Erythroblast (primary cell): Measurements from ENCODE around the gene PPHLN1.
A peak's percentile ranks its signal among the peaks of the same experiment; 100 is the strongest.
"Not testable (repeated sequence)": the region's sequence is repeated elsewhere in the genome, so short reads cannot be mapped to it uniquely, and the experiment has no call there.

Source experiments
- DNase-seq, 2 experiments: peaks; one replicate each; lab custom pipeline; 2025; lab: John Stamatoyannopoulos, UW
- GATA1 ChIP-seq: IDR thresholded peaks from 2 replicates; pipeline ENCODE4 v1.6.1; 2011; ENCODE audit warnings: low read depth, mild to moderate bottlenecking, control low read depth, low read length, moderate library complexity
- POLR2A ChIP-seq: IDR thresholded peaks from 2 replicates; pipeline ENCODE4 v1.6.1; 2011; ENCODE audit warnings: mild to moderate bottlenecking, low read length

PPHLN1 gene

DNA sequence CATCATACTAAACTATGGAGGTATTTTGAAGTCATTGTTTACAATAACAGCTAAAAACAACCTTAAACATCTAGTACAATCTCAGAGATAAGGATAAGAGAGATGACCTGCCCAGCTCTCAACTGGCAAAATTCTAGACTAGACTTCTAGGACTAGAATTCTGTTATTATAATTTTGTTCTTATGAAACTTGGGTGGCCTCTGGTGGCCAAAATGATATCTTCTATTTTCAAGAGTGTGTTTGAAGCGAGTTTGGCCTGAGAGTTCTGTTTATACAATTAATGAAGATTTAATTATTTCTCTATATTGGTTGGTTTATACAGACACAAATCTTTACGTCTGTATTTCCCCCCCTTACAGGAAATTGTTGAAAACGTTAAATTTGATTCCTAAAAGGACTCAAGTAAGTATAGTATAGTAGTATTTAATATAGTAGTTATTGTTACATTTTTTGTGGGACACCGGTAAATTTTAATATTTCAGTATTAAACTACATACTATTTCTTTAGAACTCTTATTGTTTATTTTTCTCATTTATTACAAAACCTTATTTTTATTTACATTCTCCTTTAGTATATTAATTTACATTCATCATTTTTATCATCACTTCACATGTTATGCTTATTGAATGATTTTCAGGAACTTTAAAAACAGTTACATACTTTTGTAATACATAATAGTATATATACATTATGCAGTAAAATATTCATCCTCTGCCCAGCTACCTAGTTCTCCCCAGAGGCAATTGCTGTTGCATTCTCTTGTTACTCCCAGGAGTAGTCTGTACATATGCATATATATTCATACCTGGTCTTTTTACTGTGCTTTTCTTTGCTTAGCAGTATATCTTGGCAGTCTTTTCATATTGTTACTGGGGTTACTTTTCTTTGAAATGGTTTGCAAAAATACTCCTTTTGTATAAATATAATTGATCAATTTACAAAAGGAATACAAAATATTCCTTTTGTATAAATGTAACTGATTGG, 6.6 kb downstream of the PPHLN1 start:
- peak; percentile 66 to 78 for DNase-seq
- TF ChIP-seq GATA1 = no peak
- TF ChIP-seq POLR2A = no peak

DNA sequence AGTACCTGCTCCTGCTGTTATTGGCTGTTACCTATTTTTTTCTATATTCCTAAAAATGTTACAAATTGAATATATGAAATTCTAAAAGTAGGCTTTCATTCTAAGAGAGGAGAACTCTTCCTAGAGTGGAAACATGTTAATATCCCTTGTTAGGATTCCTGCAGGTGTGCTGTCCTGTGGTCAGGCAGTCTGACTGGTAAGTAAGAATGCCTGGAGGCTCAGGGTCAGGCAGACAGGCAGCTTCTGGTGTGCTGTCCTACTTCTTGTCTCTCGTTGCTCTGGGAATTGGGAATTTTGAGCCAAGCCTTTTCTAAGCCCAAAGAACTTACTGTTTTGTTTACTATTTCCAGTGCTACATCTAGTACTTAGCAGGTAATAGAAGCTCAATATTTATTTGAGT, 10.3 kb downstream of the PPHLN1 start:
- TF ChIP-seq GATA1 (no peak), POLR2A (no peak)
- DNase-seq = no peak

DNA sequence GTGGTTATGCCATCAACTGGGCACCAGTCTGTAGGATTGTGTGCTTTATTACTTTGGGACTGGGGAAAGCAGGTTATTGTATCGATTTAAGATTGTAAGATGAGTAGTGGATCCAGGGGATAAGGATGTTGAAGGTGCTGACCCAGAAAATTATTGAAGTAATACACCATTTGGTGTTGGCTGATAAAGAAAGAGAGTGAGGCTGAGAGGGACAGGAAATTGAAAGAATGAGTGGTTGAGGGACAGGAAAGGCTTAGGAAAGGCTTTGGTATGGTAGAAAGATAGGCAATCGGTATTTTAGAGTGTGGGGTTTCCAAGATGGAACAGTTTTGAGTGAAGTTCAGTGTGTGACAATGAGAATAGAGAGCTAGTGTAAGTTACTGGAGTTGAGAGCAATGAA, 12.3 kb downstream of the PPHLN1 start:
- DNase-seq = peak in 1 of 2 experiments; percentile 7
- TF ChIP-seq POLR2A (no peak), GATA1 (no peak)

DNA sequence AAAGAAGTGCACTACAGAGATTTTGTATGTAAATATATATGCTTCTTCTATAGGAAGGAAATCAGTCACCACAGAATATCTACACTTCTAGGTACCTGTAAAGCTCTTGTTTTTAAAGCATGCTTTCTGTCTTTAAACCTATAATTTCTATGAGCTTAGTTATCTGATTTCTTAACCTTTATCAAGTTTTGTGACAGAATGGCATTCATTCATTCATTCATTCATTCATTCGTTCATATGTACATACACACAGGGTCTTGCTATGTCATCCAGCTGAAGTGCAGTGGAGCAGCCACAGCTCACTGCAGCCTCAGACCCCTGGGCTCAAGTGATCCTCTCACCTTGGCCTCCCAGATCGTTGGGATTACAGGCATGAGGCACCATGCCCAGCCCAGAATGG, 16.1 kb downstream of the PPHLN1 start:
- no peak for DNase-seq
- TF ChIP-seq POLR2A (no peak), GATA1 (no peak)

DNA sequence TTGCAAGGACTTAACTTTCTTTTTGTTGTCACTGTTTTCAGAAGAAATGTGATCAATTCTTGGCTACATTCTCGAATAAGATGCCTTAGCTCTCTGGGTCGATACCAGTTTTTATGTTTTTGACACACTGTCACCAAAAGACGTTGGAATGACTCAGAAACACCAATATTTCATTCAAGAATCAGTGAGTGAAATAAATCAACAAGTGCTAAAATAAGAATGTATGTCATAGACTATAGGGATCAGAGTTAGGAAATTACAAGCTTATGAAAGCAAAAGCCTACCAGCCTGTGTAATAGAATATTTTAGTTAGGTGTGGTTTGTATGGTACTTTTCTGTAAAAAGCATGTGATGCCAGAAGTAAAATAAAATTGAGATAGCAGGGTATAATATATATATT, 17.8 kb downstream of the PPHLN1 start:
- DNase-seq = no peak
- TF ChIP-seq GATA1 (no peak), POLR2A (no peak)

DNA sequence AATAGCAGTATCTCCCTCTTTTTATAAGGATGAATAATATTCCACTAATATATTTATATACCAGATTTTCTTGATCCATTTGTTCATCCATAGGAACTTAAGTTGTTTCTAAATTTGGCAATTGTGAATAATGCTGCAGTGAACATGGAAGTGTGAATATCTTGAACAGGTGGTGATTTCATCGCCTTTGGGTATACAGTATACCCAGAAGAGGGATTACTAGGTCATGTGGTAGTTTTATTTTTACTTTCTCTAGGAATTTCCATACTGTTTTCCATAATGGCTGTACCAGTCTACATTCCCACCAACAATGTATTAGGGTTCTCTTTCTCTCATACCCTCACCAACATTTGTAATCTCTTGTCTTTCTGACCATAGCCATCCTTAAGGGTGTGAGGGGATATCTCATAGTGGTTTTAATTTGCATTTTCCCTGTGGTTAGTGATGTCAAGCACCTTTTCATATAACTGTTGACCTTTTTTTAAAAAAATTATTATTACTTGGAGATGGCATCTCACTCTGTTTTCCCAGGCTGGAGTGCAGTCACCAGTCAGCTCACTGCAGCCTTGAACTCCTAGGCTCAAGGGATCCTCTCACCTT, 20.5 kb downstream of the PPHLN1 start:
- DNase-seq = no peak
- TF ChIP-seq GATA1 (no peak), POLR2A (no peak)

DNA sequence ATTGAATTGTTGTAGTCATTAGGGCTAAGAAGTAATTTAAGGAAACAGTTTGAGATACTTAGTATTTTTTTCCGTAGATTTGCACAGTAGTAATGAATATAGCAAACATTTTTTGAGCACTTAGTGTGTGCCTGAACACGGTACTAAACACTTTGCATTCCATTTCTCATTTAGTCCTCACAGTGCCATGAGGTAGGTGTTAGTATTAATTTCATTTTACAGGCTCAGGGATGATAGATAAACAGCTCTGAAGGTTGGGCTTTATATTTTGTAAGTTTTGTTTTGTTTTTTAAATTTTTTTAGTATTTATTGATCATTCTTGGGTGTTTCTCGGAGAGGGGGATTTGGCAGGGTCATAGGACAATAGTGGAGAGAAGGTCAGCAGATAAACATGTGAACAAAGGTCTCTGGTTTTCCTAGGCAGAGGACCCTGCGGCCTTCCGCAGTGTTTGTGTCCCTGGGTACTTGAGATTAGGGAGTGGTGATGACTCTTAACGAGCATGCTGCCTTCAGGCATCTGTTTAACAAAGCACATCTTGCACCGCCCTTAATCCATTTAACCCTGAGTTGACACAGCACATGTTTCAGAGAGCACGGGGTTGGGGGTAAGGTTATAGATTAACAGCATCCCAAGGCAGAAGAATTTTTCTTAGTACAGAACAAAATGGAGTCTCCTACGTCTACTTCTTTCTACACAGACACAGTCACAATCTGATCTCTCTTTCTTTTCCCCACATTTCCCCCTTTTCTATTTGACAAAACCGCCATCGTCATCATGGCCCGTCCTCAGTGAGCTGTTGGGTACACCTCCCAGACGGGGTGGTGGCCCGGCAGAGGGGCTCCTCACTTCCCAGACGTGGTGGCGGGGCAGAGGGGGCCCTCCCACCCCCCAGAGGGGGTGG, 23.4 kb downstream of the PPHLN1 start:
- not testable (repeated sequence) for DNase-seq

DNA sequence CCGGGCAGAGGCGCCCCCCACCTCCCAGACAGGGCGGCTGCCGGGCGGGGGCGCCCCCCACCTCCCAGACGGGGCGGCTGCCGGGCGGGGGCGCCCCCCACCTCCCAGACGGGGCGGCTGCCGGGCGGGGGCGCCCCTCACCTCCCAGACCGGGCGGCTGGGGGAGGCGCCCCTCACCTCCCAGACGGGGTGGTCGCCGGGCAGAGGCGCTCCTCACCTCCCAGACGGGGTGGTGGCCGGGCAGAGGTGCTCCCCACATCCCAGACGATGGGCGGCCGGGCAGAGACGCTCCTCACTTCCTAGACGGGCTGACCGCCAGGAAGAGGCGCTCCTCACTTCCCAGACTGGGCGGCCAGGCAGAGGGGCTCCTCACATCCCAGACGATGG, 24.0 kb downstream of the PPHLN1 start:
- not testable (repeated sequence) for DNase-seq

DNA sequence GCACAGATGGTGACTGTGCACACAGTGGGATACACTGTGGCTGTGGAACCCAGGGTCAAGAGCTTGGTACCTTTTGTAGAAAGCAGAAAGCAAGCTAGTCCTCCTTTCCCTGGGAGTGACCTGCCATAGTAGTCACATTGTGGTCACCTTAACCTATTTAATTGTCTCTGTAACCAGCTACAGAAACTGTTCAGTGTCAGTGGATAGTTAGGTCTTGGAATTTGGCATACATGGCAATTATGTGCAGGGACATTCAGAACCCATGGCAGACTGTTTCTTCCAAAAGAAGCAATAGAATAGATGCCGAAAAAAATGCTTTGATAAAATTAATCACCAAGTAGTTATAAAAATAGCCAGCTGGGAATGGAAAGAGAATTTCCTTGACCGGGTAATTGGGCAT, 30.4 kb downstream of the PPHLN1 start:
- TF ChIP-seq POLR2A (no peak), GATA1 (no peak)
- DNase-seq = no peak

DNA sequence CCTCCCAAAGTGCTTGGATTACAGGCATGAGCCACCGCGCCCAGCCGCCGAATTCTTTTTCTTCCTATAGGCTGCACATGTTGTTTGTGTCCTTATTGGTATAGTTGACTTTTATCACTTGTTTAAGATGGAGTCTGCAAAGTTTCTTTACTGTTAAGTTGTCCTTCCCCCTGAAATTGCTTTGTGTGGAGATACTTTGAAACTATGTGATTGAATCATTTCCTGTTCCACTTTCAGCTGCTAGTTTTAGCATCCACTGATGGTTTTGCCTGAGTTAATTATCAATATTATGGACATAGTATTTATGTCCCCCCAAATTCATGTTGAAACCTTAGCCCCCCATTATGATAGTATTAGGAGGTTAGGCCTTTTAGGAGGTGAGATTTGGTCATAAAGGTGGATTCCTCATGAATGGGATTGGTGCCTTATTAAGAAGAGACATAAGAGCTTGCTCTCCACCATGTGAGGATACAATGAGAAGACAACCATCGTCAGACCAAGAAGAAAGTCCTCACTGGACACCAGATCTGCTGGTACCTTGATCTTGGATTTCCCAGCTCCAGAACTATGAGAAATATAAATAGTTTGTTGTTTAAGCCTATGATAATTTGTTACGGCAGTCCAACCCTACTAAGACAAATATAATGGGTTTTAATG, 34.9 kb downstream of the PPHLN1 start:
- TF ChIP-seq POLR2A = no peak
- no peak for TF ChIP-seq GATA1
- no peak for DNase-seq

DNA sequence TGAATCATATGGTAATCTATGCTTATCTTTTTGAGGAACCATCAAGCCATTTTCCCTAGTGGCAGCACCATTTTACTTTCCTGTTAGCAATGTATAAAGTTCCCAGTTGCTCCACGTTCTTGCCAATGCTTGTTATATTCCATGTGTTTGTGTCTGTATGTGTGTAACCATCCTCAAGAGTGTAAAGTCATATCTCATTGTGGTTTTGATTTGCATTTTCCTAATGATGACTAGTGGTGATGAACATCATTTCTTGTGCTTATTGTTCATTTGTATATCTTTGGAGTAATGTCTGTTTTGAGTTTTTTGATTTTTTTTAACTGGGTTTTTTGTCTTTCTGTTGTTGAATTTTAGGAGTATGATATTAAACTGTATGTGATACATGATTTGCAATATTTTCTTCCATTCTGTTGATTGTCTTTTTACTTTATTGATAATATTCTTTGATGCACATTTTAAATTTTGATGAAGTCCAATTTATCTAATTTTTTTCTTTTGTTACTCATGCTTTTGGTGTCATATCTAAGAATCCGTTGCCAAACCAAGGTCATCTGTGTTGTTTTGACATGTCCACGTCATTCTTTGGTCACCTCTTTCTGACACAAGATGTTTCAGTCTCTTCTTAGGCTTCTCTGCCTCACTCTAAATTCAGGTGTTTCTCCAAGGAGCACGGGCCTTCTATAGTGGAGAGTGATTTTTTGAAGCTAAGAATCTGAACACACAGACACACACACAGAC, 36.1 kb downstream of the PPHLN1 start:
- TF ChIP-seq POLR2A = no peak
- no peak for TF ChIP-seq GATA1
- no peak for DNase-seq

DNA sequence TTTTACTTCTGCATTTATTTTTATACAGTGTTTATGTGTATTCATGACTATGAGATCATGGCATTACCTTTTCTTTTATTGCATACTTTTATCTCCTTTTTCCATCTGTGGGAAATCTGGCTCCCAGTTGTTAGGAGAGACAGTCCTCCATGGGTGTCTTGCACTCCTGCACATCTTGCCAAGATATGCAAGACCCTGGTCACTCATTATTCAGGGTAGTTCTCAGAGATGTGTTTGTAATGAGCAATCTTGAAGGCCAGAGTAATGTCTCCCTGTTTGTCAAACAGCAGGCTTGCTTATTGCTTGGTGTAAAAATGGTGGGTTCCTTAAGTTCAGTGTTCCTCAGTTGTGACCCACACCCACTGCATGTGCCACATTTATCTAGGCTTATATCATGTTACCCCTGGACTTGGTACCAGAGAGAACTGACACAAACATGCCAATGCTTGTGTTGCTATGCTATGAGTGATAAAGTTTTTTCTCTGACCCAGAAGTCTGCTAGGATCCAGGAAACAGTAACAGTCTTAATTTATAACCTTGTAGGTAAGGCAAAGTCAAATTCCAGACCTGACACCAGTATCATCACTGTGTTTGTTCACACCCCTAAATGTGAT, 36.8 kb downstream of the PPHLN1 start:
- TF ChIP-seq GATA1 (no peak), POLR2A (no peak)
- no peak for DNase-seq
